HG02798 (cell line): ENCODE measurements around the gene SCN4B.
A peak's percentile ranks its signal among the peaks of the same experiment; 100 is the strongest.

Experiments
- ATAC-seq: cut with Tn5 transposase; IDR thresholded peaks from one replicate; pipeline ENCODE4 v1.9.1; 2021; ENCODE audit warnings: mild to moderate bottlenecking; ENCODE audit not compliant: unreplicated experiment, poor library complexity

The SCN4B gene

DNA sequence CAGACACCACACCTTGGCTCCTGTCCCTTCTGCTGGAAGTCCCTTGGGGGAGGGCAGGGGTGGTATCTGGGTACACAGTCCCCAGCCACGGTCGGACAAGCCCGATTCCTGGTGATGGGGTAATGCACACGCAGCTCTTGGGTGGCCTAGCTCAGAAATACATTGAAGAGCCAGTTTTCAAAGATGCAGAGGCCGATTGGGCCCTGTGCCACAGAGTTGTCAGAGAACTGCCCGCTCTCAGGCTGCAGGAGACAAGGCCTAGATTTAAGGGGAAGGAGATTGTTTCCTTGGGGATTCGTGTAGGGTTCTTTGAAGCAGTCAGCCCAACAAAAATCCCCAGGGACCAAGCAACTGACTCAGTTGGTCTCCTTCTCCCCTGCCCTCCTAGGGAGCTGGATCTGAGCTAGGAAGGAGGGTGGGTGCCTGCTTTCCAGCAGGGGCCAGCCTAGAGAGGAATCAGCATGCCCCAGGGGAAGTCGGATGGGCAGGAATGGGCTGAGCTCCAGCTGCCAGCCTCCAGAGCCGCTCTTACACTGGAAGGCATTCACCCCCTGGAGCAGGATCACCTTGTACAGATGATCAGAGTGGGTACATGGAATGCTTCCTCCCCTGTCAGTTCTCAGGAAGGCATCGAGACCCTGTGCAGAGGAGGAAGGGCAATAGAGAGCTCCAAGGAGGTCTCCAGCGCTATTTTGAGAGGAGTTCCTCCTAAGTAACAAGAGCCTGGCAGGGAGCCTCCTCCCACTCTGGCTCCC is 3.3 kb upstream of the SCN4B start:
- no peak for ATAC-seq

DNA sequence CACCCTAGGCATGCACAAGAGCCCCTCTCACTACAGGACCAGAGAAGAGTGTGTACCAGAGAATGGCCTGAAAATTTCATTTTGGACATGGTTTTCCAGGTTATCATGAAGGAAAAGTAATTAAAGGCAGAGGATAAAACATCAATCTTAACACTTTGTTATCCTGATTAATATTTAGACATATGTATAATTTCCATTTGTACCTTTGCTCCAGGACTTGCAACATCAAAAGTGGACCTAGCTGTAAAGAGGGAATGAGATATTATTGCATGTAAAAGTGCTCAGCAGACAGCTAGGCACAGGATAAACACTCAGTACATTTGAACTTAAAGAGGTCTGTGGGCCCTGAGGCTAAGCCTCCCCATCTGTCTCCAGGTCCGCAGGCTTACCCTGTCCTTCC is 2.0 kb upstream of the SCN4B start:
- no peak for ATAC-seq

DNA sequence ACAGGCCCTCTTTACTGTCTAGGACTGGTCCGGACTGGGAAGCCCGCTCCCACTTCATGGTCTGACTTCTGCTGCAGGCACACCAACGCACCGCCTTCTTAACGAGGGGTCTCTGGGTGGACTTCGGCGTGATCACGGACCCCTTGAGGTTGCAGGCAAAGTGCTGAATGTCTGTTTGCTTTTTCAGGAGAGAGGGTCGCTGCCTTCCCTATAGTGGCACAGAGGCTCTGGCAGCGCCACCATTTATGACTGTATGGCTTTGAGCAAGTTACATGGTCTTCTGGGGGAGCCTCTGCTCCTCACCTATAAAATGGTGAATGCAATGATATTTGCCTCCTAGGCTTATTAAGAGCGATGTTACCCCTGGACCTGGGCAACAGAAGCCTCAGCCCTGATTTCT is 1.4 kb upstream of the SCN4B start:
- no peak for ATAC-seq

DNA sequence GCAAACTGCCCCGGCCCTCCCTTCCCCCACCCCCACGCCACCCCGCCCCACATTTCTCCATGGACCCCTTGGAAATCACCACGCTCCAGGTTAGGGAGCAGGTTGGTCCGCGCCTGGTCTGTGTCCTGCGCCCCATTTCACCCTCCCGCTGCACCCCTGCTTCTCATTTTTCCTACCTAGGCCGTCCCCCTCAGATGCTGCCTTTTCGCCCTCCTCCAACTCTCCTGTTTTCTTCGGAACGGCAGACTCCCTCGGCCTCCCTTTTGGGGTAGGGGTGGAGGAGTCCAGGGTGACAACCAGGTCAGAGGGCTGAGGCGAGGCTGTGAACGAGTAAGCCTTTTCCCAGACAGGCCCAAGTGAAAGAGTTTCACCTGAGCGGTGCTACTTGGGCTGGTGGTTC is 893 bp upstream of the SCN4B start:
- ATAC-seq, result no peak

DNA sequence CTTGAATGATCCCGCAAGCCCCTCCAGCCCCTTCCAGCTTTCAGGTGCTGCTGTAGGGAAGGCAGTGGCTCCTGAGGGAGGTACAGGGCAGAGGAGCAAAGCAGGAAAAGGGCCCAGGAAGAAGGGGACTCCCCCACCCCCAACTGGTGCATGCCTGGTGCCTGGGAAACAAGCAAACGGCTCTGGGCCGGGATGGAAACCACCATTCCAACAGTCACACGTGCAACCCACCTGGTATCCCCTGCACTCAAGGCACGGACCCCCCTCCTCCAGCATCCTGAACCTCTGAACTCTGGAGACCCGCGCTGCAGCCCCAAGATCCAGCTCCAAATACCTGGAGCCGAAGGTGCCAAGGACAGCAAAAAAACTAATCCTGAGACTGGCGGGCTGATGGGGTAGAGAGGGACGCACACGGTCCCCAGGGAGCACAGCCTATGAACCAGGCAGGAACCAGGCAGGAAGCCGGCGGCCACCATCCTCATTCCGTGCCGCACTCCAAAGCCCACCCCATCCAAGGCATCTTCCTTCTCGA is 537 bp downstream of the SCN4B start:
- no peak for ATAC-seq

DNA sequence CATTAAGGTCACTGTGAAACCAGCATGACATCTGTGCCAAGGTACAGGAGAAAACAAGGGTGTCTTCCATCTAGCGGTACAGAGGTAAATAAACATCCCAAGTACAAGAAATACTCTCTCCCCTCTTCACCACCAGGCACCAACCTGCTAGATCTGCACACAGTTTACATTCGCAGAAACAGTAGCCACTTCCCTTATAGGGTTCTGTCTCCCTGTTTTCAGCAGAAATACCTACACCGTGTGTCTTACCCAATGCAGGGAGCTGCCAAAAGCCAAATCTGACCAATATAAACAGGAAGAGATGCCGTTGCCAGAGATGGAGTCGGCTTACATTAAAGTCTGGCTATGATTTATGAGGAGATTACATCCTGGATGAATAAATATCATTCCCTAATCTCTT is 1.2 kb downstream of the SCN4B start:
- ATAC-seq, result no peak

DNA sequence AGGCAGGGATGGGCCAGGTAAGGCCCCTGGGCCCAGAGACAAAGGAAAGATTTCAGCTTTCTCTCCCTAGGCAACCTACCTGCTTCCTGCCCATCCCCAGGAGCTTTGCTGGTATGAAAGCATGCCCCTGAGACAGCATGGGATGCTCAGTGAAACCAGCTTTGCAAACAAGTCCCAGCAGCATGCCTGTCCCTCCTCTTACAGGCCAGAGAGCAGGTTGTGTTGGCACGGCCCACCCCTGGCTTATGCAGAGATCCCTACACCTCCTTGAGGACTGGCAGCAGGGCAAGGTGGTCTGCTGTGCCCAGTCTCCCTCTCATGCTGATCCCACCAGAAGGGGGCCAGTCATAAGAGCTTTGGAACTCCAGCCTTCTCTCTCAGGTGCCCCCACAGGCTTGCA is 3.1 kb downstream of the SCN4B start:
- ATAC-seq, result no peak

DNA sequence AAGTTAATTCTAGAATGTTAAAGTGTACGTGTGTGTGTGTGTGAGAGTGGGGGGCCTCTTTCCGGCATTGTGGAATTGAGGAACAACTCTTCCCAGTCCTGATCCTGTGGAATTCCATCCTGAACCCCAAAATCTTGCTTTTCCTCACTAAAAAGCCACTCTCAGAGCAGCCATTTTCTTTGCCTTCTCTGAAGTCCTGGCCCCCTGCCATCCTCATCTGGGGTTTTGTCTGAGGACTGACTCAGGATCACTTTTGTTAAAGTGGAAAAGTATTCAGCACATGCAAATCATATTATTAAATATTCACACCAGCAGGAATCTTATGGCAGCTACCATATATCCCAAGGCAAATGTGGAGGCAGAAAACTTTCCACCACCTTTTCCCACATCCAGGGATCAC is 3.8 kb downstream of the SCN4B start:
- ATAC-seq, result no peak

DNA sequence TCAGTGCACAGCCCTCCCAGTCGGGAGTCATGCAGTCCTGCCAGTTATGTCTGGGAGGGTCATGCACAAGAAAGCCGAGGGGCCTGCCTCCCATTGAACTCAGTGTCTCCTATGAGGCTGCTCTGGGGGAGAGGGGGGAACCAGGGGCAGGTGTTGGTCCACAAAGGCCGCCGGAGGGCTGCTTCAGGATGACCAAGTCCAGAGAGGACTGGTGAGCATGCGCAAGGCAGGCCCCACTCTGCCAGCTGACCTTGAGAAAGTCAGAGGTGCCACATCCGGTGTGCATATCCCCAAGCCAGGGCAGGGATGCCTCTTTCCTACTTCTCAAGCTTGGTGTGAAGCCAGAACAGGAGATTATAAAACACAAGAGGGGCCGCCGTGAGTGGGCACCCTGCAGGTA is 4.4 kb downstream of the SCN4B start:
- ATAC-seq, result no peak

DNA sequence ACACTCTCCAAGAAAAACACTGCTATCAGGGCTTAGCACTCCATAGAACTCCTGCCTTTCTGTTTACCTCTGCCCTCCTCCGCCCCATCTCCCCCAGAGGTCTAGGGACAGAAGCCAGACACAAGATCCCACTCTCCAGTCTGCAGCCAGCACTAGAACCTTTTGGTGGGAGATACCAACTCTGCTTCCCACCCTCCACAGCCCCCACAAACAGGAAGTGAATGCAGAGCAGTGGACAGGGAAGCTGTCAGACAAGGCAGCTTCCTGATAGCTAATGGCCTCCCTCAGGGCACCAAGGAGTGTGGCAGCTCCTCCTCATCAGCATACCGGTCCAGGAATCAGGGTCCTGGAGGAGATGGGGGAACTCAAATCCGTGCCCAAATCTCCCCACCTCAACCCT is 5.1 kb downstream of the SCN4B start:
- ATAC-seq, result no peak

DNA sequence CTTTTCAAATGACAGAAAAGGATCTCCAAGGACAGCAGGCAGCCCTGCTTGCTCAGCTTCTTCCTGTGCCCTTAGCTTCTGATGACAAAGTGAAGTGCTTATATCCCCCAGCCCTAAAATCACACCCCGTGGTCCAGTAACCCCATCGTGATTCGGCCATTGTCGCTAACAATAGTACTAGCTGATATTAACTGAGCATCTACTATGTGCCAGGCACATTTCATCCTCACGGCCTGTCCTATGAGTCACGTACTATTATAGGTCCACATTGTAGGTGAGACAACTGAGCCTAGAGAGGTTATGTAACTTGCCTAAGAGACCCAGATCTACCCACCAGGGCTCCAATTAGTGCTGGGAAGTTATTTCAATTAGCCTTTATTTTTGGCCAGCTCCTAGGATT is 6.1 kb downstream of the SCN4B start:
- ATAC-seq, result no peak

DNA sequence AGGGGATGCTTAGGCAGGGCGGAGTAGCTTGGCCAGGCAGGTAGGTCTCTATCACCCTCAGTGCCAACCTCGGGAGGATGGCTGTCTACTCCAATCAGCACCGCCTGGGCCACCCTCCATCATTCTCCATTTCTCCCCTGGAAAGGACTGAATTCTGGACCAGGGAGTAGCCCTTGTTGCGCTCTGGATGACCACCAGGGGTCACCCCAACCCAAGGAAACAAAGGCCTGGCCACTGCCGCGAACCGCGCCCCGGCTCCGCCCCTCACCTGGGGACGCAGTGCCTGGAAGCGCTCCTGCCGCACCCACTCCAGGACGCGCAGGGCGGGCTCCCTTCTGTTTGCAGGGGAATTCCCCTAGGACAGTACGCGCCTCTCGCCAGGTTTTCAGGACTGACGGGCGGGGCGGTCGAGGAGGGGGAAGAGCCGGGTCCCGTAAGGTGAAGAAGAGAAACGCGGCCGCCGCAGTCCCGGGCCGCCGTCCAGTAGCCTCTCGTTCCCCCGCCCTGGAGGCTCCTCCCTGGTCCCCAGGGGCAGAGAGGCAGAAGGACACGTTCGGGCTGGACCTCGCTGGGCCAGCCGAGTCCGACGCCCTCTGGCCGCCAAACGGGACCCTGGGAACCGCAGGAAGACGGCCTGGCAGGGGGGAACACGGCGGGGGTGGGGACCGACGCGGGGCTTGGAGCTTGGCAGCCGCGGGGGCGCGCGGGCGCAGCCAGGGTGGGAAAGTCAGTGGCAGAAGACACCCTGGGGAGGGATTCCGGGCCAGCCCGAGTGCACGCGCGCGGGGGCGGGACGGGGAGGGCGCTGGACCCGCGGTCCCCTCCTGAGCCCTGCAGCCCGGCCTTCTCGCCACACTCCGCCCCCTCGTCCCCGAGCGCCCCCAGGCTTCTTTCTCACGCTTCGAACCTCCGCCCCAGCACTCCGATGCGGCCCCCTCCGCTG is 7.1 kb downstream of the SCN4B start:
- ATAC-seq, result peak; percentile 85

DNA sequence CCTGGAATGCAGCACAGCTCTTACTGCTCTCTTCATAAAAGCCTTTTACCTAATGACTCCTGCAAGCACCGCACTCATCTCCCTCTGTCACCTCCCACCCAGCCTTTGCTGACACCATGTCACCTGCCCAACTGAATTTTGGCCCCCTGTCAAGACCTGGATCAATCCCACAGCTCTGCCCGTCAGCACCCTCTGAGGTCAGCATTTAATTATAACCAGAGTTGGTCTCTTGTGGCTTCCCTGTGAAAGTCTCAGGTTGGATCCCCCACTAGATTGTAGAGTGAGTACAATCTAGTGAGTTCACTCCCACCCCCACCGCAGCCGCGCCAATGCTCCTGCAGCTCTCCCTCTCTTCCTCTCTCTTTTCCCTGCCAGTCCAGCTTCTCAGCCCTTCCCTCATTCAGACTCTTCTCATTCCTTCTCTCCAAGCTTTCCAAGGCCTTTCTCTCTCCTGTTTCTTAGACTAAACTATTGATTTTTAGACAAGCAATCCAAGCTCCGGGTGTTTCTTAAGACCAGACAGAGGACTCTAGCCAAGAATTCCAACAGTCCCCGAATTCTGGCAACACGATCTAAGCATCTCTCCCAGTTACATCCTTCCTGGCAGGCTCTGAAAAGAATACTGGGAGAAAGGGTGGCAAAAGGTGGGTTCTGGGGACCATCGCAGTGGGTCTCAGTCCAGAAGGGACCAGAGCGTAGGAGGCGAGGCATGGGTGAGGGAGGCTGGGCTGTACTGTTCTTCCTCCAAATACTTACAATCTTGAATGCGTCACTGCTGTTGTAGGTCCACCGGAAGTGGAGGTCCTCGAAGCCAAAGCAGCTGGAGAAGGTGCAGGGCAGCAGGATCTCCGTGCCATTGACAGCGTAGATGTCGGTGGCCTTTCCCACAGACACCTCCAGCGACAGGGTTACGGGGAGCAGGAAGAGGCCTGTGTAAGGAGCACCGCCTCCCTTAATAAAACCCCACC is 8.0 kb downstream of the SCN4B start:
- ATAC-seq, result peak; percentile 11

DNA sequence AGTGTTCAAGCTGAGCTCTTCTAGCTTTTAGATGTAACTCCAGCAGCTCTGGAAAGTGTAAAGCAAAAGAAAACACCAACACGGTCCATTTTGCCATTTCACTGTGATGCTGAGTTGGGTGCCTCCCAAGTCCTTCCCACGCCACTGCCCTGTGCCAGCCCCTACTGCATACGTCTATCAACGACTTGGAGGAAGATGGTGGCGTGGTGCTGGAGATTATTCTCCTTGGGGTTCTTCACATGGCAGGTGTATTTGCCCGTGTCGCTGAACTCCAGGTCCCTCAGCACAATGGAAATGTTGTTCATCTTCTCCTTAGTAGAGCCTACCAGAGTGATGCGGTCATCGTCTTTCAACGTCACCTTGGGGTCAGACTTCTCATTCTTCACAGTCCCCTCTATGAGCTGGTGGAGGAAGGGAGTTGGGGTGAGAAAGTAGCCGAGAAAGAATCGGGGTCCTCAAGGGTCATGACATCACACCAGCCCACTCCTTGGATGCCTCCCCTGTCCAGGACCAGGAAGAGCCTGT is 8.9 kb downstream of the SCN4B start:
- ATAC-seq, result no peak

DNA sequence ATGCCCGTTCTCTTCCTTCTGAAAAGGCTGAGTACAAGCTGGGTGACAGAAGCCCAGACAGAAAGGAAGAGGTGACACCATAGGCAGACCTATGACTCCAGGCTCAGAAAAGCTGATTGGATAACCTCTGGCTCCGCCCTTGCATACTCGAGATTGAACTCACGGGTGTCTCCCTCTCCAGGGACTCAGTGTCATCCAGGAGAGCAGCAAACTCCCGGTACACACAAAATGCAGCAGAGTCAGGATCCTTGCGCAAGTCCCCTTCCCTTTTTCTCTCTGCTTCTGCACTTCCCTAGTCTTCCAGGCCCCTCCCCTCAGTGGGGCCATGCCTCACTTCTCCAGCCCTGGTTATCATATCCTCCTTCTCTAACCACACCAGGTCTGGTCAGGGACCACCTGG is 9.8 kb downstream of the SCN4B start:
- ATAC-seq, result no peak

DNA sequence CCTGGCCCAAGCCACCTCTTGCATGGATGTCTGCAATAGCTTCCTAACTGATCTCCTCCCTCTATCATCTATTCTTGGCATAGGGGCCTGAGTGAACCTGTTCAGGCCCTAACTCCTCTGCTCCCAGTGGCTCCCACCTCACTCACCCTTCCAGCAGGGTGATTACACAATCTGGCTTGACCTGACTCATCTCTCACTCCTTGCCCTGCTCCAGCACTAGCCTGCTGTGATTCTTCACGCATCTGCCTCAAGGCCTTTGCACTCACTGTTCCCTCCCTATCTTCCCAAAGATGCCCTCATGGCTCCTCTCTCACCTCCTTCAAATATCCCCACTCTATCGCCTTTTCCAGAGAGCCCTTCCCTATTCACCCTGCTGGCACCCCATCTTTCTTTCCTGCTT is 10.5 kb downstream of the SCN4B start:
- ATAC-seq, result no peak

DNA sequence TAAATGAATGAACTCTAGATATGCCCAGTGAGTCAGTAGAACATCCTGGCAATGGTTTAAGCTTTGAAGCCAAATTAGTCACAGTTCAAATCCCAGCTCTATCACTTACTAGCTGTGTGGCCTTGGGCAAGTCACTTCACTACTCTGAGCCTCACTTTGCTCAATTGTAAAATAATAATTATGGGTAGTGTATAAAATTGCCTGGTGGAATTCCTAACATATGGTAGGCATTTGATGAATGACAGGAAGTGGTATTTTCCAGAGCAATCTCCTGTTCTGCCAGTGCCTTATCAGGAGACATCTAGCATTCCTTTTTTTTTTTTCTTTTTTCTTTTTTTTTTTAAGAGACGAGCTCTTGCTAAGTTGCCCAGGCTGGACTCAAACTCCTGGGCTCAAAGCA is 13.0 kb downstream of the SCN4B start:
- no peak for ATAC-seq

DNA sequence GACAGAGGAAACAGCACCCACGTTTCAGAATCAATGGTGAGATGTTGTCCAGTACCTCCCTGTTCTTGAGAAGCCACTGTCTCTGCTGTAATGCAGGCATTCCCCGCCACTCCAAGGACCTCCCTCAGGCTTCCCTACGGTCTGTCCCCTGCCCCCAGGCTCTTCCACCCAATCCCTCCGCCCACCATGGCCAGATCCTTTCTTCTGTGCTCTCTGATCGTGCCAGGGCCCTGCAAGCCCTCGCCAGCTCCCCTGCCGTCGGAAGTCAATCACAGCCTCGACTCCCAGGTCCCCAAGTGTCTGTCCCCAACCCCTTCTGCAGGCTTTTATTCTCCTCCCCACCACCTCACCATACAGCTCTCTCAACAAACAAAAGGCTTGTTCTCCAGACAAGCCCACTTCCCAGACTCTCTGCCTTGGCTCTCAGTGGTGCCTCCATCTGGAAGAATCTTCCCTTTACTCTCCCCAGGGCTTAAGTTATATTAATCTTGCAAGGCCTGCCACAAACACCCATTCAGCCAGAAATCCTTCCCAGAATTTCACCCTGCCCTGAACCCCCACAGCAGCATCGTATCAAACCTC is 13.7 kb downstream of the SCN4B start:
- no peak for ATAC-seq

DNA sequence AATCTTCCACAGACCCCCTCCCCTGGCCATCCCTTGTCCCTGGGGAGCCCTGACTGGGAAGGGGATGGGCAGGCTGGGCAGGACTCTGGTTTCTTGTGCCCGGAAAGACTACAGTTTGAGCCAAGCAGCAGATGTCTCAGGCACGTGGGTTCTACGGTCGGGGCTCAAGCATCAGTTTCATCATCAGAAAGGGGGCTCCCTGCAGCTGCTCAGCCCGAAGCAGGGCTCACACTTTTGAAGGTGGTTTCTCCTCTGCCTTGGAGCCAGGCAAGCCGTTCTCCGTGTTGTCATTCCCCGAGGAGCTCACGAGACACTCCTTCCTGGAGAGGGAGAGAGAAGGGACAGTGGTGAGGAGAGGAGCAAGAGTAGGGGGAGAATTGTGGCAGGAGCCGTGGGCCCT is 15.8 kb downstream of the SCN4B start:
- no peak for ATAC-seq

DNA sequence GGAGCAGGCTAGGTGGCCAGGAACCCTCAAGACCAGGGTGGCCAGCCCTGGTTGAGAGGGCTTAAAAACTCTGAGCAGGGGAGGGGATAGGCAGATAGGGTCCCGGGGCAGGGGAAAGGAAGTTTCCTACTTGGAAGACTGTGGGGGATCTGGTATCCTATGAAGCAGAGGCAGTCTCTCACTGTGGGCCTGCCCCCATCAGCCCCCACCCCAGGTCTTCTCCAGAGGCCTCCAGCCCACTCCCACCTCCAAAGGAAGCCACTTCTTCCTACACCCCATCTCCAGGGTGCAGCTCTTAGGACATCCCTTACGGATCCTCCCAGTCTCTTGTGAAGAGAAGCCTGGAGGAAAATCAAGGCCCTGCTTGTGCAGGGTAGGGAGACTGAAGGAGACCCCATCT is 16.3 kb downstream of the SCN4B start:
- ATAC-seq, result no peak
